GM12891 (cell line): Measurements from ENCODE around the gene LYPD6B.

Source experiments
- PAX5 ChIP-seq: IDR thresholded peaks from 2 replicates; pipeline ENCODE4 v1.6.1; 2011; ENCODE audit warnings: low read length, moderate library complexity, mild to moderate bottlenecking; ENCODE audit not compliant: insufficient read depth, severe bottlenecking
- POLR2A ChIP-seq: IDR thresholded peaks from 2 replicates; pipeline ENCODE4 v1.6.1; 2011; ENCODE audit warnings: low read depth, low read length, control low read depth
- POLR2AphosphoS5 ChIP-seq: IDR thresholded peaks from 2 replicates; pipeline ENCODE4 v1.6.1; 2011; ENCODE audit warnings: low read depth, low read length, control low read depth
- SPI1 ChIP-seq: IDR thresholded peaks from 2 replicates; pipeline ENCODE4 v1.6.1; 2011; ENCODE audit warnings: low read depth, low read length, control low read depth

DNA sequence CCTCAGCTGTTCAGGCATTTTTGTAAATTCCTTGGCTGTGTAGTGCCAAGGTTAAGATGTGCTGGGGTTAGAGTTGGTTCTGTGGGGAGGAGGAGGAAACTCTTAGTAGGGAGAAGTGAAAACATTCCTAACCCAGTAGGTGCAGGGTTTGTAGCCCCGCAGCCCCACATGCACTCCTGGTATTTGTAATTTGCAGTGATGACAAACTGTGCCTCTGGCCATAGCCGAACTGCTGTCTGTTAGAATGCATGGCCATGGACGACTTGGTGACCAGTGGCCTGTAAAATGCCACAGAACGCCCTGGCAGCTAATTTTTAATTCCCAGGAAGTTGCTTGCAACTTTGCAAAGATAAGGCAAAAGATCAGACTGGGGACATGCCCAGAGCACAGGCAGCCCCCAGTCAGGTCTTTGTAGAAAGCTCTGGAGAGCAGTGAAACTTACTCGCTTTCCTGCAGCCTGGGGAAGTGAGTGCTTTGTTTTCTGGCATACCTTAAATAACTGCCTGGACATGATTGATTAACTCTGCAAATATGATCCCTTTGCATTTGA lies 38.4 kb downstream of the LYPD6B start:
- TF ChIP-seq POLR2A, result no peak
- no peak for TF ChIP-seq POLR2AphosphoS5
- TF ChIP-seq PAX5, result no peak
- no peak for TF ChIP-seq SPI1
